ENCODE measurements around the gene TBC1D12. TPM values are rescaled to one million over a fixed set of nuclear protein-coding genes. Genes with fewer than 3 reads are reported as not detected.
A peak's percentile ranks its signal among the peaks of the same experiment; 100 is the strongest.

TBC1D12 gene
- total RNA-seq, 1 donor from 2014 or later = 5.1 TPM

GRCh38 chr10:94361171-94361794, 41.1 kb upstream of the TBC1D12 start:
- peaks cover 2% of the 10 kb centered on the region for H3K9me3 Mint-ChIP-seq (ENCODE audit: unreplicated experiment)
- TF ChIP-seq CTCF (IDR thresholded peaks at IDR 0.05; ENCODE audit: partially characterized antibody, unreplicated experiment) = no peak

GRCh38 chr10:94362360-94363250, 39.7 kb upstream of the TBC1D12 start, which contains the start of gene NOC3L:
NOC3L (minus strand) TSS chr10:94362939; CDS start chr10:94362838, 101 bp downstream.
- peak; percentile 81 for TF ChIP-seq CTCF (IDR thresholded peaks at IDR 0.05; ENCODE audit: partially characterized antibody, unreplicated experiment)
- H3K9me3 Mint-ChIP-seq (ENCODE audit: unreplicated experiment) = peaks cover 2% of the 10 kb centered on the region
- DNase-seq = peak; percentile 98
- peak within 1 kb of the TSS; percentile 94 for H3K4me3 Mint-ChIP-seq (ENCODE audit: unreplicated experiment)
- peaks cover 2% of the 10 kb centered on the region for H3K27me3 Mint-ChIP-seq (ENCODE audit: unreplicated experiment)
- peak within 1 kb of the TSS; percentile 57 for H3K27ac Mint-ChIP-seq (ENCODE audit: unreplicated experiment)
- H3K36me3 Mint-ChIP-seq (ENCODE audit: unreplicated experiment) = no peaks in the 10 kb centered on the region
- peaks cover 3% of the 10 kb centered on the region for H3K4me1 Mint-ChIP-seq (ENCODE audit: low read depth, unreplicated experiment)

More at GRCh38 chr10:94361171-94361794, 41.1 kb upstream of the TBC1D12 start:
- no peaks in the 10 kb centered on the region for H3K36me3 Mint-ChIP-seq (ENCODE audit: unreplicated experiment)
- H3K27ac Mint-ChIP-seq (ENCODE audit: unreplicated experiment) = no peak overlapping the region
- peaks cover 2% of the 10 kb centered on the region for H3K27me3 Mint-ChIP-seq (ENCODE audit: unreplicated experiment)
- peak overlapping the region; percentile 94 for H3K4me3 Mint-ChIP-seq (ENCODE audit: unreplicated experiment)
- no peak for DNase-seq
- H3K4me1 Mint-ChIP-seq (ENCODE audit: low read depth, unreplicated experiment) = peaks cover 3% of the 10 kb centered on the region

GRCh38 chr10:94363251-94363565, 39.1 kb upstream of the TBC1D12 start:
- Mint-ChIP-seq H3K36me3 (ENCODE audit: unreplicated experiment) (no peaks in the 10 kb centered on the region), H3K27me3 (ENCODE audit: unreplicated experiment) (peaks cover 2% of the 10 kb centered on the region), H3K9me3 (ENCODE audit: unreplicated experiment) (peaks cover 2% of the 10 kb centered on the region), H3K27ac (ENCODE audit: unreplicated experiment) (no peak overlapping the region), H3K4me3 (ENCODE audit: unreplicated experiment) (peak overlapping the region; percentile 94), H3K4me1 (ENCODE audit: low read depth, unreplicated experiment) (peaks cover 3% of the 10 kb centered on the region)
- DNase-seq = no peak
- no peak for TF ChIP-seq CTCF (IDR thresholded peaks at IDR 0.05; ENCODE audit: partially characterized antibody, unreplicated experiment)

GRCh38 chr10:94364482-94364881, 37.9 kb upstream of the TBC1D12 start:
- Mint-ChIP-seq H3K27ac (ENCODE audit: unreplicated experiment) (no peak overlapping the region), H3K4me3 (ENCODE audit: unreplicated experiment) (no peak overlapping the region), H3K9me3 (ENCODE audit: unreplicated experiment) (peaks cover 2% of the 10 kb centered on the region), H3K36me3 (ENCODE audit: unreplicated experiment) (no peaks in the 10 kb centered on the region), H3K4me1 (ENCODE audit: low read depth, unreplicated experiment) (peaks cover 3% of the 10 kb centered on the region), H3K27me3 (ENCODE audit: unreplicated experiment) (peaks cover 2% of the 10 kb centered on the region)
- TF ChIP-seq CTCF (IDR thresholded peaks at IDR 0.05; ENCODE audit: partially characterized antibody, unreplicated experiment) = no peak
- no peak for DNase-seq

- no peak for TF ChIP-seq CTCF (IDR thresholded peaks at IDR 0.05; ENCODE audit: partially characterized antibody, unreplicated experiment)
- no peak overlapping the region for H3K27ac Mint-ChIP-seq (ENCODE audit: unreplicated experiment)
Observed at GRCh38 chr10:94366382-94366781, 36.0 kb upstream of the TBC1D12 start.

More at GRCh38 chr10:94366382-94366781, 36.0 kb upstream of the TBC1D12 start:
- Mint-ChIP-seq H3K27me3 (ENCODE audit: unreplicated experiment) (peaks cover 2% of the 10 kb centered on the region), H3K36me3 (ENCODE audit: unreplicated experiment) (no peaks in the 10 kb centered on the region), H3K4me1 (ENCODE audit: low read depth, unreplicated experiment) (peaks cover 3% of the 10 kb centered on the region), H3K9me3 (ENCODE audit: unreplicated experiment) (peaks cover 2% of the 10 kb centered on the region), H3K4me3 (ENCODE audit: unreplicated experiment) (no peak overlapping the region)
- DNase-seq = no peak
